ENCODE measurements around the gene MAGEC2. TPM values are rescaled to one million over a fixed set of nuclear protein-coding genes. Genes with fewer than 3 reads are reported as not detected.

MAGEC2 gene
- total and polyA plus RNA-seq, 2 donors (not counting 1 experiment from before 2014, with no cell fraction given) = not detected

DNA sequence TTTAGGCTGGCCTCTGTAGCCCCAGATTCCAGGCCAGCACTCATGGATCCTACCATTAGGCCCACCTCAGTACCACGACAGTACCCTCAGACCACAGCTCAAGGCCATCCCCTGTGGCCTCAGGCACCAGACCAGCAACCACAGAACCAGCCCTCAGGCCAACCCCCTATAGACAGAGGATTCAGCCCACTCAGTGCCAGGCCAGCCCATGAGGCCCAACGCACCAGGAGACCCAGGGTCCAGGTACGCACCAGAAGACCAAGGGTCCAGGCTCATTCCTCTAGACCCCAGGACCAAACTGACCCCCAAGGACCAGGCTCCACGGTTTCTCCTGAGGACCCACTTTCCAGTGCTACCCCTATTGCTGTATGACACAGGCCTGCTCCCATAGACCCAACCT is 39.5 kb upstream of the MAGEC2 start:
- no peak for ATAC-seq (ENCODE audit: low read depth)
- H2AFZ ChIP-seq (ENCODE audit: insufficient read depth, low read depth, low read length, poor library complexity, severe bottlenecking) = no peak overlapping the region
- WGBS (ENCODE audit: insufficient coverage) = 40% methylated on average over 2 of the region's 4 CpGs

DNA sequence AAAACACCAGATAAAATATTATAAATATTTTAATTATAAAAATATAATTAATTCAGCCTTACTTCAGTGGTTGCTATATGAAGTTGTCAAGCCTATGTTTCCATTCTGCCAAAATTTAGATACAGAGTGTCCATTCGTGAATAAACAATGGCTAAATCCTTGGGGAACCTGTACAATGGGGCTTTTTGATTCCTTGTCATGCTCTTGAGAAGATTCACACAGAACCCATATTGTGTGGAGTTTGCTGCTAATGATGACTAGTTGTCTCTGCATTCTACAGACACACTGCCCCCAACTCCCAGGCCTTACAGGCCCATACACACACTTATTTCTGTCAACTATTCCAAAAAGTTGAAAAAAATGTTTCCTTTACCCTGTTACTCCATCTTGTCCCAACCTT is 33.4 kb upstream of the MAGEC2 start:
- ChIA-PET POLR2A (no interaction called here), CTCF (no interaction called here)
- Histone ChIP-seq H3K4me3 (ENCODE audit: control extremely low read depth in 1 of 5, extremely low read depth in 1 of 5, insufficient read depth in 1 of 5, low read depth in 2 of 5, low read length in 4 of 5) (no peak overlapping the region), H4K20me1 (ENCODE audit: control insufficient read depth, insufficient read depth, low read length, poor library complexity, severe bottlenecking) (no peaks in the 10 kb centered on the region), H3K9ac (ENCODE audit: low read length) (no peak overlapping the region), H3K27me3 (replicated peaks in 1 of 4; ENCODE audit: control extremely low read depth in 1 of 4, control insufficient read depth in 3 of 4, insufficient read depth in 4 of 4, low read length in 3 of 4) (no peaks in the 10 kb centered on the region), H3K4me2 (replicated peaks; ENCODE audit: low read depth, low read length, poor library complexity, severe bottlenecking) (no peak overlapping the region), H3K79me2 (ENCODE audit: control insufficient read depth, insufficient read depth, low read length) (no peaks in the 10 kb centered on the region), H3K27ac (ENCODE audit: low read length in 2 of 2) (no peak overlapping the region), H2AFZ (ENCODE audit: insufficient read depth, low read depth, low read length, poor library complexity, severe bottlenecking) (no peak overlapping the region), H3K9me3 (ENCODE audit: control extremely low read depth in 1 of 3, control insufficient read depth in 2 of 3, insufficient read depth in 1 of 3, low read length in 2 of 3) (peaks cover 0 to 4% (median 0%) of the 10 kb centered on the region in 3 donors), H3K4me1 (ENCODE audit: control insufficient read depth in 2 of 2, insufficient read depth in 2 of 2, low read length in 2 of 2) (no peaks in the 10 kb centered on the region), H3K36me3 (replicated peaks in 1 of 2; ENCODE audit: control extremely low read depth in 1 of 2, control insufficient read depth in 1 of 2, extremely low read depth in 1 of 2, insufficient read depth in 2 of 2, low read length in 1 of 2) (no peaks in the 10 kb centered on the region)
- no peak overlapping the region for H3K27ac Mint-ChIP-seq
- no peak for DNase-seq
- no peak overlapping the region for H3K4me3 Mint-ChIP-seq
- no CpG with 5 or more reads among the region's 1 CpG for WGBS (ENCODE audit: insufficient coverage)
- H3K9me3 Mint-ChIP-seq (ENCODE audit: insufficient read depth) = no peaks in the 10 kb centered on the region
- no peaks in the 10 kb centered on the region for H3K4me1 Mint-ChIP-seq
- no peak for ATAC-seq (ENCODE audit: low read depth)
- TF ChIP-seq EZH2 (IDR thresholded peaks at IDR 0.05; ENCODE audit: borderline replicate concordance, insufficient read depth, low read depth, low read length, poor library complexity, severe bottlenecking) = no peak
- TF ChIP-seq, protein P1, sequence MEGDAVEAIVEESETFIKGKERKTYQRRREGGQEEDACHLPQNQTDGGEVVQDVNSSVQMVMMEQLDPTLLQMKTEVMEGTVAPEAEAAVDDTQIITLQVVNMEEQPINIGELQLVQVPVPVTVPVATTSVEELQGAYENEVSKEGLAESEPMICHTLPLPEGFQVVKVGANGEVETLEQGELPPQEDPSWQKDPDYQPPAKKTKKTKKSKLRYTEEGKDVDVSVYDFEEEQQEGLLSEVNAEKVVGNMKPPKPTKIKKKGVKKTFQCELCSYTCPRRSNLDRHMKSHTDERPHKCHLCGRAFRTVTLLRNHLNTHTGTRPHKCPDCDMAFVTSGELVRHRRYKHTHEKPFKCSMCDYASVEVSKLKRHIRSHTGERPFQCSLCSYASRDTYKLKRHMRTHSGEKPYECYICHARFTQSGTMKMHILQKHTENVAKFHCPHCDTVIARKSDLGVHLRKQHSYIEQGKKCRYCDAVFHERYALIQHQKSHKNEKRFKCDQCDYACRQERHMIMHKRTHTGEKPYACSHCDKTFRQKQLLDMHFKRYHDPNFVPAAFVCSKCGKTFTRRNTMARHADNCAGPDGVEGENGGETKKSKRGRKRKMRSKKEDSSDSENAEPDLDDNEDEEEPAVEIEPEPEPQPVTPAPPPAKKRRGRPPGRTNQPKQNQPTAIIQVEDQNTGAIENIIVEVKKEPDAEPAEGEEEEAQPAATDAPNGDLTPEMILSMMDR (IDR thresholded peaks at IDR 0.05) = no peak
- H3K27me3 Mint-ChIP-seq = no peaks in the 10 kb centered on the region
- intact Hi-C loops (cut with micrococcal nuclease) = no loop called here

More for the DNA sequence above, 39.5 kb upstream of the MAGEC2 start:
- peaks cover 0 to 14% (median 0%) of the 10 kb centered on the region in 3 donors for H3K9me3 ChIP-seq (ENCODE audit: control extremely low read depth in 1 of 3, control insufficient read depth in 2 of 3, insufficient read depth in 1 of 3, low read length in 2 of 3)
- TF ChIP-seq, protein P1 (IDR thresholded peaks at IDR 0.05) = no peak
- TF ChIP-seq EZH2 (IDR thresholded peaks at IDR 0.05; ENCODE audit: borderline replicate concordance, insufficient read depth, low read depth, low read length, poor library complexity, severe bottlenecking) = no peak
- H3K27me3 ChIP-seq (replicated peaks in 1 of 4; ENCODE audit: control extremely low read depth in 1 of 4, control insufficient read depth in 3 of 4, insufficient read depth in 4 of 4, low read length in 3 of 4) = no peaks in the 10 kb centered on the region
- Mint-ChIP-seq H3K27ac (no peak overlapping the region), H3K4me3 (no peak overlapping the region), H3K4me1 (no peaks in the 10 kb centered on the region), H3K9me3 (ENCODE audit: insufficient read depth) (no peaks in the 10 kb centered on the region), H3K27me3 (no peaks in the 10 kb centered on the region)
- H3K4me3 ChIP-seq (ENCODE audit: control extremely low read depth in 1 of 5, extremely low read depth in 1 of 5, insufficient read depth in 1 of 5, low read depth in 2 of 5, low read length in 4 of 5) = no peak overlapping the region
- DNase-seq = no peak
- no peaks in the 10 kb centered on the region for H3K79me2 ChIP-seq (ENCODE audit: control insufficient read depth, insufficient read depth, low read length)
- ChIA-PET CTCF (no interaction called here), POLR2A (no interaction called here)
- no peak overlapping the region for H3K9ac ChIP-seq (ENCODE audit: low read length)
- no peaks in the 10 kb centered on the region for H3K36me3 ChIP-seq (replicated peaks in 1 of 2; ENCODE audit: control extremely low read depth in 1 of 2, control insufficient read depth in 1 of 2, extremely low read depth in 1 of 2, insufficient read depth in 2 of 2, low read length in 1 of 2)
- intact Hi-C loops (cut with micrococcal nuclease) = no loop called here
- no peaks in the 10 kb centered on the region for H3K4me1 ChIP-seq (ENCODE audit: control insufficient read depth in 2 of 2, insufficient read depth in 2 of 2, low read length in 2 of 2)
- H4K20me1 ChIP-seq (ENCODE audit: control insufficient read depth, insufficient read depth, low read length, poor library complexity, severe bottlenecking) = no peaks in the 10 kb centered on the region
- H3K27ac ChIP-seq (ENCODE audit: low read length in 2 of 2) = no peak overlapping the region
- no peak overlapping the region for H3K4me2 ChIP-seq (replicated peaks; ENCODE audit: low read depth, low read length, poor library complexity, severe bottlenecking)
